Tibial nerve (tissue), 4 donors: ENCODE measurements around the gene CHSY1.

Experiments
- CTCF ChIP-seq, 5 experiments: fragments of 200-600 bp in 3 of 5; fragments of 450-650 bp in 2 of 5; sonication (generic) in 3 of 5; IDR thresholded peaks; one replicate each; pipeline ENCODE4 v1.5.1; 2016 to 2019; ENCODE audit warnings: antibody characterized with exemption in 5 of 5, mild to moderate bottlenecking in 3 of 5, moderate library complexity in 2 of 5
- EP300 ChIP-seq, 2 donors: sonication (generic); formaldehyde crosslinking; IDR thresholded peaks; one replicate each; pipeline ENCODE4 v1.6.1; 2017; ENCODE audit warnings: antibody characterized with exemption in 2 of 2, mild to moderate bottlenecking in 1 of 2

GRCh38 chr15:101191242-101191641, 60.6 kb downstream of the CHSY1 start:
- no peak for TF ChIP-seq CTCF (IDR thresholded peaks at IDR 0.05)
- no peak for TF ChIP-seq EP300 (IDR thresholded peaks at IDR 0.05)
